Colonic mucosa (tissue), 4 donors: Measurements from ENCODE around the gene FMN1. TPM values are rescaled to one million over a fixed set of nuclear protein-coding genes. Genes with fewer than 3 reads are reported as not detected.

ENCODE experiments used
- DNase-seq: peaks from one replicate; pipeline ENCODE4 v3.0.0-alpha.2; 2020
- H3K27ac ChIP-seq: fragments of 200-600 bp; one replicate; pipeline ENCODE4 v1.8.0; 2021
- H3K27me3 ChIP-seq: fragments of 200-600 bp; one replicate; pipeline ENCODE4 v1.8.0; 2021
- H3K36me3 ChIP-seq: fragments of 200-600 bp; one replicate; pipeline ENCODE4 v1.8.0; 2021
- H3K4me1 ChIP-seq: fragments of 200-600 bp; one replicate; pipeline ENCODE4 v1.8.0; 2021; ENCODE audit warnings: mild to moderate bottlenecking
- H3K4me3 ChIP-seq: fragments of 200-600 bp; one replicate; pipeline ENCODE4 v1.8.0; 2021
- H3K9ac ChIP-seq, 2 donors: one replicate each; pipeline ENCODE4 v1.7.0; 2013; ENCODE audit warnings: control low read depth in 2 of 2, low read depth in 2 of 2, low read length in 2 of 2
- H3K9me3 ChIP-seq: fragments of 200-600 bp; one replicate; pipeline ENCODE4 v1.8.0; 2021
- intact Hi-C: fragments of 100-400 bp; cut with DNase I; formaldehyde crosslinking; loops from one replicate; pipeline ENCODE4 v1.14.1; 2022
- total RNA-seq, 2 donors: library from RNA; stranded (reverse); fragmentation: NEBNext Ultra II Directional in 1 of 2; extraction: Animal tissue kit (Norgen Biotek cat#: 25700) in 1 of 2; gene quantifications; one replicate each; pipeline ENCODE4 v1.2.1, GENCODE V29; 2021
- TF ChIP-seq, protein P1 (sequence below): fragments of 200-600 bp; IDR thresholded peaks from one replicate; pipeline ENCODE4 v1.8.0; 2022; ENCODE audit warnings: antibody characterized with exemption, mild to moderate bottlenecking
- donor health status: healthy.
- donor health status: DM: no; HTN: no; CAD: no.
- donor health status: DM: no; HTN: no; CAD: no.

FMN1 gene
- total RNA-seq, 2 donors from 2014 or later, result 23.5 to 32.0 TPM

DNA sequence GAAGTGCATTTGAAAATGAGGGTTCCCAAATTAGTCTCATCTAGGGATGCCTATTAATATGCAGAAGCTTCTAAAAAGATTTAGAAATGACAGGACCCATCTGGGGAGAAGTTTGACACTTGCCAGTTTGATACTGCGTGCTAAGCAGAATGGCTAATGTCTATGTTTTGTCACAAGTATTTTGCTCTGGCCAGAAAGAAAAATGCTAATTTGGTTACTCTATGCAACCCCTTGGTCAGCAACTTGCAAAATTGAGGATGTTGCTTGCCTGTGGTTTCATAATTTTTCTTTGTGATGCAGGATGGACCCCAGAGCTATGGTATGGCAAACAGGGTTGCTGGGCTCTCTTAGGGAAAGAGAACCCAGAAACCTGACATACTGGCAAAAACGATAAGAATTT is 148.2 kb downstream of the FMN1 start:
- no peak for DNase-seq
- Histone ChIP-seq H3K4me3 (no peak overlapping the region), H3K9ac (no peak overlapping the region), H3K27ac (no peak overlapping the region), H3K9me3 (no peaks in the 10 kb centered on the region), H3K27me3 (no peaks in the 10 kb centered on the region), H3K36me3 (no peaks in the 10 kb centered on the region), H3K4me1 (no peaks in the 10 kb centered on the region)
- TF ChIP-seq, protein P1, sequence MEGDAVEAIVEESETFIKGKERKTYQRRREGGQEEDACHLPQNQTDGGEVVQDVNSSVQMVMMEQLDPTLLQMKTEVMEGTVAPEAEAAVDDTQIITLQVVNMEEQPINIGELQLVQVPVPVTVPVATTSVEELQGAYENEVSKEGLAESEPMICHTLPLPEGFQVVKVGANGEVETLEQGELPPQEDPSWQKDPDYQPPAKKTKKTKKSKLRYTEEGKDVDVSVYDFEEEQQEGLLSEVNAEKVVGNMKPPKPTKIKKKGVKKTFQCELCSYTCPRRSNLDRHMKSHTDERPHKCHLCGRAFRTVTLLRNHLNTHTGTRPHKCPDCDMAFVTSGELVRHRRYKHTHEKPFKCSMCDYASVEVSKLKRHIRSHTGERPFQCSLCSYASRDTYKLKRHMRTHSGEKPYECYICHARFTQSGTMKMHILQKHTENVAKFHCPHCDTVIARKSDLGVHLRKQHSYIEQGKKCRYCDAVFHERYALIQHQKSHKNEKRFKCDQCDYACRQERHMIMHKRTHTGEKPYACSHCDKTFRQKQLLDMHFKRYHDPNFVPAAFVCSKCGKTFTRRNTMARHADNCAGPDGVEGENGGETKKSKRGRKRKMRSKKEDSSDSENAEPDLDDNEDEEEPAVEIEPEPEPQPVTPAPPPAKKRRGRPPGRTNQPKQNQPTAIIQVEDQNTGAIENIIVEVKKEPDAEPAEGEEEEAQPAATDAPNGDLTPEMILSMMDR, result no peak
- intact Hi-C loops, result no loop called here

GRCh38 chr15:33045066-33045810 is 149.3 kb downstream of the FMN1 start:
- H3K27ac ChIP-seq, result no peak overlapping the region
- no peaks in the 10 kb centered on the region for H3K9me3 ChIP-seq
- no peak for DNase-seq
- intact Hi-C loops, result no loop called here
- H3K9ac ChIP-seq, result no peak overlapping the region
- no peak overlapping the region for H3K4me3 ChIP-seq
- TF ChIP-seq, protein P1, result no peak
- no peaks in the 10 kb centered on the region for H3K36me3 ChIP-seq
- no peaks in the 10 kb centered on the region for H3K27me3 ChIP-seq
- H3K4me1 ChIP-seq, result no peaks in the 10 kb centered on the region

GRCh38 chr15:33044598-33044997 is 149.9 kb downstream of the FMN1 start:
- TF ChIP-seq, protein P1, result no peak
- DNase-seq, result no peak
- no peaks in the 10 kb centered on the region for H3K27me3 ChIP-seq
- no peaks in the 10 kb centered on the region for H3K9me3 ChIP-seq
- H3K27ac ChIP-seq, result no peak overlapping the region
- intact Hi-C loops, result no loop called here
- H3K4me3 ChIP-seq, result no peak overlapping the region
- H3K36me3 ChIP-seq, result no peaks in the 10 kb centered on the region
- no peak overlapping the region for H3K9ac ChIP-seq
- no peaks in the 10 kb centered on the region for H3K4me1 ChIP-seq

GRCh38 chr15:33043636-33044035 is 150.9 kb downstream of the FMN1 start:
- TF ChIP-seq, protein P1, result no peak

GRCh38 chr15:33040496-33040895 is 154.0 kb downstream of the FMN1 start:
- H3K4me3 ChIP-seq, result no peak overlapping the region
- no peak overlapping the region for H3K9ac ChIP-seq
- H3K36me3 ChIP-seq, result no peaks in the 10 kb centered on the region
- no peak for DNase-seq
- no peaks in the 10 kb centered on the region for H3K27me3 ChIP-seq
- H3K27ac ChIP-seq, result no peak overlapping the region
- H3K4me1 ChIP-seq, result no peaks in the 10 kb centered on the region
- TF ChIP-seq, protein P1, result no peak
- no peaks in the 10 kb centered on the region for H3K9me3 ChIP-seq
- intact Hi-C loops, result no loop called here

More at GRCh38 chr15:33043636-33044035, 150.9 kb downstream of the FMN1 start:
- Histone ChIP-seq H3K36me3 (no peaks in the 10 kb centered on the region), H3K27ac (no peak overlapping the region), H3K4me3 (no peak overlapping the region), H3K27me3 (no peaks in the 10 kb centered on the region), H3K9ac (no peak overlapping the region), H3K9me3 (no peaks in the 10 kb centered on the region), H3K4me1 (no peaks in the 10 kb centered on the region)
- intact Hi-C loops, result no loop called here
- no peak for DNase-seq
